ENCODE data around the gene RANBP3.

RANBP3 gene

DNA sequence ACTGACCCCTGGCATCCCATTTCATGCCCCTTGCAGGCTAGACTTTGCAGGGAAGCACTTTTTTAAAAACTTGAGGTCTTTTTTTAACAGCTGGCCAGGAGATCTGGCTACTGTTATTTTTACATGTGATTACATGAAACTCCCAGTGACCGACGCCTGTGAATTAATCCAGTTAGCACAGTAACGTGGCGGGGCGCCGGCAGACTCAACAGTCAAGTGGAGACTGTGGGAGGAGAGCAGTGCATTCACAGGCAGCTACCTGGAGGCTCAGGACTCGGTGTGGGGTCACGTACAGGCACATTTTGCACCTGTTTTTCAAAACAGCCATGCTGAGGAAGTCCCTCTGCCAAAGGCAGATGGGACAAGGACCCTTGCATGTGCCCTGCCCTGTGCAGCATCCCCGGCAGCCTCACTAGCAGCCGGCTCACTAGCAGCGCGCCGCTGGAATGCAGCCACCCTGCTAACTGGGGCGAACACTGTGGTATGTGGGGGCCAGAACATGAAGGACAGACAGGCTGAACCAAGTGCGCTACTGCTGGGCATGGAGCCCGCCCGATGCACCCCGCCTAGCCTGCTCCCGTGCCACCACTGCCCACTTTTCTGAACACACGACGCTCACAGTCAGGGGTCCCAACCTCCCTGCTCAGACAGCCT, 45.2 kb downstream of the RANBP3 start:
- H3K27me3 Mint-ChIP-seq (ENCODE audit: low read depth, poor library complexity): no peaks in the 10 kb centered on the region
- H3K4me3 Mint-ChIP-seq: peak overlapping the region; percentile 52
- DNase-seq: no peak
- no peaks in the 10 kb centered on the region for H3K9me3 Mint-ChIP-seq
- peaks cover 61% of the 10 kb centered on the region for H3K36me3 Mint-ChIP-seq (ENCODE audit: low read depth)
- peak overlapping the region; percentile 96 for H3K27ac Mint-ChIP-seq
- peaks cover 99% of the 10 kb centered on the region for H3K4me1 Mint-ChIP-seq
- TF ChIP-seq, protein P1, sequence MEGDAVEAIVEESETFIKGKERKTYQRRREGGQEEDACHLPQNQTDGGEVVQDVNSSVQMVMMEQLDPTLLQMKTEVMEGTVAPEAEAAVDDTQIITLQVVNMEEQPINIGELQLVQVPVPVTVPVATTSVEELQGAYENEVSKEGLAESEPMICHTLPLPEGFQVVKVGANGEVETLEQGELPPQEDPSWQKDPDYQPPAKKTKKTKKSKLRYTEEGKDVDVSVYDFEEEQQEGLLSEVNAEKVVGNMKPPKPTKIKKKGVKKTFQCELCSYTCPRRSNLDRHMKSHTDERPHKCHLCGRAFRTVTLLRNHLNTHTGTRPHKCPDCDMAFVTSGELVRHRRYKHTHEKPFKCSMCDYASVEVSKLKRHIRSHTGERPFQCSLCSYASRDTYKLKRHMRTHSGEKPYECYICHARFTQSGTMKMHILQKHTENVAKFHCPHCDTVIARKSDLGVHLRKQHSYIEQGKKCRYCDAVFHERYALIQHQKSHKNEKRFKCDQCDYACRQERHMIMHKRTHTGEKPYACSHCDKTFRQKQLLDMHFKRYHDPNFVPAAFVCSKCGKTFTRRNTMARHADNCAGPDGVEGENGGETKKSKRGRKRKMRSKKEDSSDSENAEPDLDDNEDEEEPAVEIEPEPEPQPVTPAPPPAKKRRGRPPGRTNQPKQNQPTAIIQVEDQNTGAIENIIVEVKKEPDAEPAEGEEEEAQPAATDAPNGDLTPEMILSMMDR (IDR thresholded peaks at IDR 0.05): no peak

DNA sequence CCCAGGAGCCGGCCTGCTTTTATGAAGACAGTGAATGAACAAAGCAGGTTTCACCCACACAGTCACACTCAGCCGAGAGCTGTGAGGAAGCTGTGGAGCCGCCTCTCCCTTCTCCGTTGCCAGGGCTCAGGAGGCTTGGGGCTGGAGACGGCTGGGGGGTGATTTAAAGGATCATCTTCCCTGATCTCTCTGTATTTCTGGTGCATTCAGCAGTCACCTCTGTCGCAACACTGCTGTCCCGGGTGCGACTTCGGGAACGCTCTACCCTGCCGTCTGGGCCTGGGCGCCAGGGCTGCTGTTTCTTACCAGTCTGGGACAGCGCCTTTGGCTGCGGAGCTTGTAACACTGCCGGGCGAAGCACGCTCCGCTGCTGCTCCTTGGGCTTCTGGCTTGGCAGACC, 45.8 kb downstream of the RANBP3 start:
- Mint-ChIP-seq H3K27me3 (ENCODE audit: low read depth, poor library complexity) (no peaks in the 10 kb centered on the region), H3K27ac (peak overlapping the region; percentile 61), H3K9me3 (no peaks in the 10 kb centered on the region), H3K36me3 (ENCODE audit: low read depth) (peaks cover 58% of the 10 kb centered on the region), H3K4me1 (peaks cover 99% of the 10 kb centered on the region), H3K4me3 (peak overlapping the region; percentile 30)
- DNase-seq: no peak
- TF ChIP-seq, protein P1 (IDR thresholded peaks at IDR 0.05): no peak

GRCh38 chr19:5931251-5931650, 46.7 kb downstream of the RANBP3 start:
- no peaks in the 10 kb centered on the region for H3K9me3 Mint-ChIP-seq
- H3K27me3 Mint-ChIP-seq (ENCODE audit: low read depth, poor library complexity): no peaks in the 10 kb centered on the region
- no peak for DNase-seq
- TF ChIP-seq, protein P1 (IDR thresholded peaks at IDR 0.05): no peak
- no peak overlapping the region for H3K27ac Mint-ChIP-seq
- H3K4me1 Mint-ChIP-seq: peaks cover 99% of the 10 kb centered on the region
- H3K4me3 Mint-ChIP-seq: no peak overlapping the region
- H3K36me3 Mint-ChIP-seq (ENCODE audit: low read depth): peaks cover 49% of the 10 kb centered on the region

GRCh38 chr19:5929625-5930024, 48.3 kb downstream of the RANBP3 start:
- peak overlapping the region; percentile 32 for H3K27ac Mint-ChIP-seq
- no peaks in the 10 kb centered on the region for H3K9me3 Mint-ChIP-seq
- peaks cover 94% of the 10 kb centered on the region for H3K4me1 Mint-ChIP-seq
- TF ChIP-seq, protein P1 (IDR thresholded peaks at IDR 0.05): no peak
- peaks cover 60% of the 10 kb centered on the region for H3K36me3 Mint-ChIP-seq (ENCODE audit: low read depth)
- H3K4me3 Mint-ChIP-seq: no peak overlapping the region
- no peak for DNase-seq
- H3K27me3 Mint-ChIP-seq (ENCODE audit: low read depth, poor library complexity): no peaks in the 10 kb centered on the region

- H3K27me3 Mint-ChIP-seq (ENCODE audit: low read depth, poor library complexity): no peaks in the 10 kb centered on the region
- TF ChIP-seq, protein P1 (IDR thresholded peaks at IDR 0.05): no peak
- DNase-seq: no peak
- peaks cover 63% of the 10 kb centered on the region for H3K36me3 Mint-ChIP-seq (ENCODE audit: low read depth)
- H3K9me3 Mint-ChIP-seq: no peaks in the 10 kb centered on the region
- H3K27ac Mint-ChIP-seq: peak overlapping the region; percentile 99
- H3K4me3 Mint-ChIP-seq: no peak overlapping the region
- H3K4me1 Mint-ChIP-seq: peaks cover 90% of the 10 kb centered on the region
Measured at GRCh38 chr19:5929179-5929578, 48.8 kb downstream of the RANBP3 start.

DNA sequence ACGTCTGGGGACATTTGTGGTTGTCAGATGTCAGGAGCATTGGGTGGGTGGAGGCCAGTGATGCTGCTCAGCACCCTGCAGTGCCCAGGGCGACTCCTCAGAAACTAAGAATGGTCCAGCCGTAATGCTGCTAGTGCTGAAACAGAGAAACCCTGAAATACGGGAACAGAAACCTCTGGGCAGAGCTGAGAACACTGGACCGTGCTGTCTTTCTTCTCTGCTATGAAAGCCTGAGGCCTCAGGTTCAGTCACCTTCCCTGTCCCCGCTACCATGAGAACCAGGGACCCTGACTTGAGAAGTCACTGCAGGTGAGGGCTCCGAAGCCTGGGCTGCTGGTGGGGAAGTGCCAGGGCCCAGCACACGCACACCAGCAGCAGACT, 50.5 kb downstream of the RANBP3 start:
- Mint-ChIP-seq H3K4me1 (peaks cover 72% of the 10 kb centered on the region), H3K27me3 (ENCODE audit: low read depth, poor library complexity) (no peaks in the 10 kb centered on the region), H3K9me3 (no peaks in the 10 kb centered on the region), H3K36me3 (ENCODE audit: low read depth) (peaks cover 70% of the 10 kb centered on the region), H3K4me3 (no peak overlapping the region), H3K27ac (peak overlapping the region; percentile 99)
- DNase-seq: no peak
- TF ChIP-seq, protein P1 (IDR thresholded peaks at IDR 0.05): no peak

Data from nephron progenitor cell (in vitro differentiated cells).